SK-N-SH treated with all-trans-retinoic acid at 6 μM for 48 hours (cell line): ENCODE measurements around the gene MAGEA10.

Experiments used
- ATAC-seq: fragments of 200-7000 bp; cut with Tn5 transposase; 3 replicates; pipeline ENCODE4 v1.9.1; 2020; ENCODE audit warnings: mild to moderate bottlenecking, moderate library complexity
- RARB ChIP-seq: fragments of 250-450 bp; sonication (Bioruptor Pico); IDR thresholded peaks from 2 replicates; pipeline ENCODE4 v1.8.0; 2021; ENCODE audit warnings: mild to moderate bottlenecking, moderate library complexity
- TCF4 ChIP-seq: fragments of 250-450 bp; sonication (Bioruptor Pico); IDR thresholded peaks from 2 replicates; pipeline ENCODE4 v1.8.0; 2021; ENCODE audit warnings: mild to moderate bottlenecking, moderate library complexity, borderline replicate concordance
- ZFP3 ChIP-seq: fragments of 250-450 bp; sonication (Bioruptor Pico); IDR thresholded peaks from 2 replicates; pipeline ENCODE4 v1.5.0; 2020; ENCODE audit warnings: mild to moderate bottlenecking, moderate library complexity
- ZNF70 ChIP-seq: fragments of 450-650 bp; formaldehyde crosslinking; IDR thresholded peaks from 2 replicates; pipeline ENCODE4 v1.5.0; 2020; ENCODE audit warnings: mild to moderate bottlenecking, moderate library complexity
- TF ChIP-seq, protein P1 (sequence below): fragments of 250-450 bp; sonication (Bioruptor Pico); IDR thresholded peaks from 2 replicates; pipeline ENCODE4 v1.8.0; 2021; ENCODE audit warnings: low read depth, mild to moderate bottlenecking, moderate library complexity, borderline replicate concordance

Gene MAGEA10

DNA sequence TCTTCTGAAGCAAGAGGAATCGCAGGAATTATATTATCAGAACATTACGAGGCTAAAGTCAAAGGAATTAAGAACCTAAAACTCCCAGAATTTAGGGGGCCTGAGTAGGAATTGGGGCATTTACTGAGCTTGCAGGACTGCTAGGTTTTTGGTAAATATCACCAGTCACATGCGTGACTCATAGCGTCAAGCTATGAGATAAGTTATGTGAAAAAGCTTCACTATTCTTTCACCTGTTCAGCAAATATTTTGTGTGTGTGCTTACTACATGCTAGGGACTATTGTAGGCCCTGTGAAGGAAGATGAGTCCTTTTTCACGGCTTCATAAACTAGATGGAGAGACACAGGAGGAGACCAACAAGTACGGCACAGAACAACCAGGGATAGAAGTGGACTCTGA is 52.2 kb downstream of the MAGEA10 start:
- TF ChIP-seq ZNF70 (CRISPR knock-in tag) (no peak), ZFP3 (CRISPR knock-in tag) (no peak), TCF4 (CRISPR knock-in tag) (no peak), RARB (CRISPR knock-in tag) (no peak)
- TF ChIP-seq, protein P1, sequence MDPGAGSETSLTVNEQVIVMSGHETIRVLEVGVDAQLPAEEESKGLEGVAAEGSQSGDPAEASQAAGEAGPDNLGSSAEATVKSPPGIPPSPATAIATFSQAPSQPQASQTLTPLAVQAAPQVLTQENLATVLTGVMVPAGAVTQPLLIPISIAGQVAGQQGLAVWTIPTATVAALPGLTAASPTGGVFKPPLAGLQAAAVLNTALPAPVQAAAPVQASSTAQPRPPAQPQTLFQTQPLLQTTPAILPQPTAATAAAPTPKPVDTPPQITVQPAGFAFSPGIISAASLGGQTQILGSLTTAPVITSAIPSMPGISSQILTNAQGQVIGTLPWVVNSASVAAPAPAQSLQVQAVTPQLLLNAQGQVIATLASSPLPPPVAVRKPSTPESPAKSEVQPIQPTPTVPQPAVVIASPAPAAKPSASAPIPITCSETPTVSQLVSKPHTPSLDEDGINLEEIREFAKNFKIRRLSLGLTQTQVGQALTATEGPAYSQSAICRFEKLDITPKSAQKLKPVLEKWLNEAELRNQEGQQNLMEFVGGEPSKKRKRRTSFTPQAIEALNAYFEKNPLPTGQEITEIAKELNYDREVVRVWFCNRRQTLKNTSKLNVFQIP (CRISPR knock-in tag): no peak
- no peak for ATAC-seq
